ENCODE data around the gene COL6A2.
"Not testable (repeated sequence)": the region's sequence is repeated elsewhere in the genome, so short reads cannot be mapped to it uniquely, and the experiment has no call there.

Gene COL6A2

GRCh38 chr21:46172863-46173528, 75.1 kb downstream of the COL6A2 start:
- no peak for DNase-seq (ENCODE audit: low read depth in 2 of 2)

- DNase-seq (ENCODE audit: low read depth in 2 of 2): no peak
These were observed 75.7 kb downstream of the COL6A2 start for GRCh38 chr21:46173573-46173972.

- not testable (repeated sequence) for DNase-seq (ENCODE audit: low read depth in 2 of 2)
These were observed 78.7 kb downstream of the COL6A2 start for GRCh38 chr21:46176443-46177129.

- no peak for DNase-seq (ENCODE audit: low read depth in 2 of 2)
These were observed 81.0 kb downstream of the COL6A2 start for GRCh38 chr21:46178961-46179360.

All from fibroblast of skin of left quadriceps (primary cell).